Measurements from ENCODE around the gene TCIRG1.

DNA sequence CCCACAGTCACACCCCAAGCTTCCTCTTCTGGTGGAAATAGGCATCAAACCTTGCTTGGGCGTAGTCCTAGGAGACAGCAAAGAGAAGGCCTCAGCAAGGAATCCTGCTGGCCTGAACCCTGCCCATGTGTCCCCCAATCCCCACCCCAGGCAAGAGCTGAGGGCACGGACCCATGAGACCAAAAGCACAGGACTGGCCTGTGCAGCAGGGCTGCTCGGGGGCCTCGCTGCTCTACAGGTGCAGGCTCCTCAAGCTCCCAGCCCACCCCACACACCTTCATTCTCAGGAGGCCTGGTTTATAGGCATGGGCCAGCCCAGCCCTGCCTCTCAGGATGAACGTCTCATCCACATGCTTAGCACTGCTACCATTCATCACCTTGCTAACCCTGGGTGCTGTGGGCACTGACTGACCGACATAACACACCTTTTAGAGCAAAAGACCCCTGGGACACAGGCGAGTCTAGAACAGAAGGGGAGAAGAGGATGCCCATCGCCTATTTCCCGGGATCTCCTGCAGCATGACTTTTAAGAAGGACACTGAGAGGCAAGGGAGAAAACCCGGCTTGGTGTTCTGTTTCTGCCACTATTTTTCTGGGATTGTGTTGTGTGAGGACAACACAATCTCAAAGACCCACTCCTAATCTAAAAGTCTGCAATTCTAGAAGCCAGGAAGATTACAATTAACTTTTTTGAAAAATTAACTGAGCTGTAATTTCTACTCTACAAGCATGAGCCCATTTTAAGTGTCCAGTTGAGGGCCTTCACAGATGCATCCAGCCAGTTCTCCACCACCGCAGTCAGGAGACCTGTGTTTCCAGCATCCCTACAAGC, 15.4 kb downstream of the TCIRG1 start:
- TF ChIP-seq, protein P1, sequence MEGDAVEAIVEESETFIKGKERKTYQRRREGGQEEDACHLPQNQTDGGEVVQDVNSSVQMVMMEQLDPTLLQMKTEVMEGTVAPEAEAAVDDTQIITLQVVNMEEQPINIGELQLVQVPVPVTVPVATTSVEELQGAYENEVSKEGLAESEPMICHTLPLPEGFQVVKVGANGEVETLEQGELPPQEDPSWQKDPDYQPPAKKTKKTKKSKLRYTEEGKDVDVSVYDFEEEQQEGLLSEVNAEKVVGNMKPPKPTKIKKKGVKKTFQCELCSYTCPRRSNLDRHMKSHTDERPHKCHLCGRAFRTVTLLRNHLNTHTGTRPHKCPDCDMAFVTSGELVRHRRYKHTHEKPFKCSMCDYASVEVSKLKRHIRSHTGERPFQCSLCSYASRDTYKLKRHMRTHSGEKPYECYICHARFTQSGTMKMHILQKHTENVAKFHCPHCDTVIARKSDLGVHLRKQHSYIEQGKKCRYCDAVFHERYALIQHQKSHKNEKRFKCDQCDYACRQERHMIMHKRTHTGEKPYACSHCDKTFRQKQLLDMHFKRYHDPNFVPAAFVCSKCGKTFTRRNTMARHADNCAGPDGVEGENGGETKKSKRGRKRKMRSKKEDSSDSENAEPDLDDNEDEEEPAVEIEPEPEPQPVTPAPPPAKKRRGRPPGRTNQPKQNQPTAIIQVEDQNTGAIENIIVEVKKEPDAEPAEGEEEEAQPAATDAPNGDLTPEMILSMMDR (IDR thresholded peaks at IDR 0.05), result no peak
- TF ChIP-seq EZH2phosphoT487 (IDR thresholded peaks at IDR 0.05), result no peak

Data from neural progenitor cell (in vitro differentiated cells).